A673 (cell line): ENCODE measurements around the gene KIAA0232. TPM values are rescaled to one million over a fixed set of nuclear protein-coding genes. Genes with fewer than 3 reads are reported as not detected.

Experiments
- BruUV-seq: library from RNA; stranded (reverse); fragments of 400-500 nt; replicated peaks from 2 replicates; lab custom pipeline; 2021; lab: Mats Ljungman, UMichigan
- CTCF ChIA-PET: fragments of 300-600 bp; sonication (Branson Sonifier 250); formaldehyde crosslinking; loops from one replicate; lab custom pipeline; 2022; ENCODE audit warnings: antibody characterized with exemption; lab: Charles Lee
- POLR2A ChIA-PET: fragments of 300-600 bp; sonication (Branson Sonifier 250); formaldehyde crosslinking; loops from one replicate; lab custom pipeline; 2022; ENCODE audit warnings: antibody characterized with exemption; ENCODE audit not compliant: low non-redundant PET; lab: Charles Lee
- DNase-seq: peaks from one replicate; pipeline ENCODE4 v3.0.0-alpha.2; 2015; ENCODE audit warnings: low spot score
- H3K27ac ChIP-seq: fragments of 200-600 bp; sonication (generic); 2 replicates; pipeline ENCODE4 v1.5.1; 2016; ENCODE audit warnings: mixed run types, low read depth, mild to moderate bottlenecking, mixed read lengths, antibody characterized with exemption, low read length; ENCODE audit not compliant: poor library complexity, severe bottlenecking
- H3K27me3 ChIP-seq: fragments of 200-600 bp; sonication (generic); replicated peaks from 2 replicates; pipeline ENCODE4 v1.6.1; 2017; ENCODE audit warnings: mixed run types, low read depth, mild to moderate bottlenecking, mixed read lengths, antibody characterized with exemption, low read length; ENCODE audit not compliant: insufficient read depth, poor library complexity
- H3K36me3 ChIP-seq: fragments of 200-600 bp; sonication (generic); 2 replicates; pipeline ENCODE4 v1.6.1; 2016; ENCODE audit warnings: mixed run types, mild to moderate bottlenecking, mixed read lengths, antibody characterized with exemption, low read length; ENCODE audit not compliant: insufficient read depth, poor library complexity, severe bottlenecking
- H3K4me1 ChIP-seq: fragments of 200-600 bp; sonication (generic); 2 replicates; pipeline ENCODE4 v1.6.1; 2017; ENCODE audit warnings: mixed run types, mild to moderate bottlenecking, mixed read lengths, antibody characterized with exemption, low read length; ENCODE audit not compliant: insufficient read depth, poor library complexity, severe bottlenecking
- H3K4me3 ChIP-seq: fragments of 200-600 bp; sonication (generic); 2 replicates; pipeline ENCODE4 v1.5.1; 2016; ENCODE audit warnings: low read depth, mixed run types, mild to moderate bottlenecking, mixed read lengths, low read length; ENCODE audit not compliant: poor library complexity, severe bottlenecking
- H3K9me3 ChIP-seq: fragments of 200-600 bp; sonication (generic); 2 replicates; pipeline ENCODE4 v1.6.1; 2016; ENCODE audit warnings: mixed run types, low read depth, mild to moderate bottlenecking, mixed read lengths, antibody characterized with exemption, low read length; ENCODE audit not compliant: poor library complexity, severe bottlenecking
- EZH2 ChIP-seq: fragments of 200-600 bp; sonication (generic); IDR thresholded peaks from 2 replicates; pipeline ENCODE4 v1.6.1; 2017; ENCODE audit warnings: borderline replicate concordance, low read depth, mild to moderate bottlenecking, mixed read lengths, antibody characterized with exemption, low read length; ENCODE audit not compliant: poor library complexity, severe bottlenecking
- intact Hi-C: fragments of 100-400 bp; cut with micrococcal nuclease; formaldehyde crosslinking; loops from one replicate; pipeline ENCODE4 v1.10.0; 2022; ENCODE audit not compliant: unreplicated experiment
- total RNA-seq: library from RNA; stranded (reverse); gene quantifications from 2 replicates; pipeline ENCODE4 v1.2.3, GENCODE V29; 2021
- TF ChIP-seq, protein P1 (sequence below): fragments of 300-800, 200-600 bp; sonication (generic); conservative IDR thresholded peaks from 2 replicates; pipeline ENCODE4 v1.5.1; 2017; ENCODE audit warnings: low read depth, mild to moderate bottlenecking, antibody characterized with exemption, low read length, moderate library complexity, mixed read lengths

The KIAA0232 gene
- total RNA-seq, 1 experiment from 2014 or later: 30.2 TPM

DNA sequence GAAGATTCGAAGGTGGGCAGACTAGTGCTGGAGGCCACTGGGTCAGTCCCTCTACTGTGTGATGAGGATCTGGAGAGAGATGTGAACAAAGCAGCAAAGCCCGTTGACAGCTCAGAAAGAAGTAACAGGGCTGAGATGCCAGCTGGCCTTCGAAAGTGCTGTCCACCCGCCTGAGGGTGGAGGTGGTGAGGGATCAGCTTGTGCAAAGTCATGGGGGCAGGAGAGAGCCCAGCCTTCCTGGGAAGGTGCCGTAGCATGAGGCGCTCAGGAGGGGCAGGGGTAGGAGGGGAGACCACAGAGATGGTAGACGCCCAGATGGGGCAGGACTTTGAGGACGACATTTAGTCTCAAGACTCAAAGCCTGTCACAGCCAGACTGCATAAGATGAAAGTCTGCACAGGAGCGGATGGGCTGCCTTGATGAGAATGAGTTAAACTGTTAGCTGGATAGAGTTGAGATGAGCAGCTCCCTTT, 146.8 kb downstream of the KIAA0232 start:
- no TSS peak for BruUV-seq
- DNase-seq: no peak
- H3K36me3 ChIP-seq: peaks cover 3% of the 10 kb centered on the region
- H3K4me1 ChIP-seq: peaks cover 7% of the 10 kb centered on the region
- intact Hi-C loops: no loop called here
- ChIA-PET POLR2A (no interaction called here), CTCF (no interaction called here)
- TF ChIP-seq EZH2: no peak
- TF ChIP-seq, protein P1, sequence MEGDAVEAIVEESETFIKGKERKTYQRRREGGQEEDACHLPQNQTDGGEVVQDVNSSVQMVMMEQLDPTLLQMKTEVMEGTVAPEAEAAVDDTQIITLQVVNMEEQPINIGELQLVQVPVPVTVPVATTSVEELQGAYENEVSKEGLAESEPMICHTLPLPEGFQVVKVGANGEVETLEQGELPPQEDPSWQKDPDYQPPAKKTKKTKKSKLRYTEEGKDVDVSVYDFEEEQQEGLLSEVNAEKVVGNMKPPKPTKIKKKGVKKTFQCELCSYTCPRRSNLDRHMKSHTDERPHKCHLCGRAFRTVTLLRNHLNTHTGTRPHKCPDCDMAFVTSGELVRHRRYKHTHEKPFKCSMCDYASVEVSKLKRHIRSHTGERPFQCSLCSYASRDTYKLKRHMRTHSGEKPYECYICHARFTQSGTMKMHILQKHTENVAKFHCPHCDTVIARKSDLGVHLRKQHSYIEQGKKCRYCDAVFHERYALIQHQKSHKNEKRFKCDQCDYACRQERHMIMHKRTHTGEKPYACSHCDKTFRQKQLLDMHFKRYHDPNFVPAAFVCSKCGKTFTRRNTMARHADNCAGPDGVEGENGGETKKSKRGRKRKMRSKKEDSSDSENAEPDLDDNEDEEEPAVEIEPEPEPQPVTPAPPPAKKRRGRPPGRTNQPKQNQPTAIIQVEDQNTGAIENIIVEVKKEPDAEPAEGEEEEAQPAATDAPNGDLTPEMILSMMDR: no peak
- H3K9me3 ChIP-seq: no peaks in the 10 kb centered on the region
- no peak overlapping the region for H3K4me3 ChIP-seq
- no peaks in the 10 kb centered on the region for H3K27me3 ChIP-seq
- no peak overlapping the region for H3K27ac ChIP-seq

DNA sequence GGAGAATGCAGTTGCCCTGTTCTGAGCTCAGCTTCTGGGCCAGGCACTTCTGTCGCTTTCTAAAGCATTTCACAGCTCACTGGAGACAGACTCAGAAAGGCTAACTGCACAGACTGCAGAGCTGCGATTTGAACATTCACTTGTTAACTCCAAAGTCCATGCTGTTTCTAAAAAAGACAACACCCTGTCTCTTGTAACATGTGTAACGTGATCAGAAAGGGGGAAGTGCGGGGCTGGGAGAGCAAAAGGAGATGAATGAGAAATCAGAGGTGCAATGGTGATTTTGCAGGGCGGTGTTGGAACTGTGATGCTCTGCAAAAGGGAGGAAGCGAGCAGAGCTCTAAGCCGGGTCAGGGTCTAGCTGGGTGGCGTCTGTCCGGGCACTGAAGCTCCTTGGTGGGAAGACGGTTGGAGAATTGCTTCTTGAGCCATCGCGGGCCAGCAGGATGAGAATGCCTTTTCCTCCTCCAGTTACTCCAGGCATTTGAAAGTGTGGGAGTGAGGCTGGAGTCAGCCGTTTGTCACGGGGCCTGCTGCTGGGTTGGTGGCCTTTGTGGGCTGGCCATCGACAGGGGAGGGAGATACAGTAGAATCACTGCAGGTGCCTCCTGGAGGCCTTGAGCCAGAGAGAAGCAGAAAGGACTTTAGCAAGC, 147.4 kb downstream of the KIAA0232 start:
- TF ChIP-seq, protein P1: no peak
- TF ChIP-seq EZH2: no peak
- Histone ChIP-seq H3K4me1 (peaks cover 7% of the 10 kb centered on the region), H3K27ac (no peak overlapping the region), H3K36me3 (no peaks in the 10 kb centered on the region), H3K4me3 (no peak overlapping the region), H3K9me3 (no peaks in the 10 kb centered on the region), H3K27me3 (no peaks in the 10 kb centered on the region)
- POLR2A ChIA-PET: no interaction called here
- CTCF ChIA-PET: no interaction called here
- BruUV-seq: no TSS peak
- DNase-seq: no peak
- intact Hi-C loops: no loop called here

DNA sequence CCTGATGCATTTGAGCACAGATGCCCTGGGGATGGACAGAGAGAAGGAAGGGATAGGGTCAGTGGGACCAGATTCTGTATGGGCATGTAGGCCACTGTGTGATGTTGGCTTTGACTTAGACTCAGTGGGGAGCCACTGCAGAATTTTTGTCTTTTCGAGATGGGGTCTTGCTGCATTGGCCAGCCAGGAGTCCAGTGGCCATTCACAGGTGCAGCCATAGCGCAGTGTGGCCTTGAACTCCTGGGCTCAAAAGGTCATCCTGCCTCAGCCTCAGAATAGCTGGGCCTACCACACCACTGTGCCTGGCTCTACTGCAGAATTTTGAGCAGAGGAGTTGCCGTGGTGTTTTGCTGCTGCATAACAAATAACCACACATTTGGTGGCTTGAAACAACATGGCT, 149.9 kb downstream of the KIAA0232 start:
- TF ChIP-seq, protein P1: no peak
- no peak for TF ChIP-seq EZH2
- CTCF ChIA-PET: no interaction called here
- Histone ChIP-seq H3K27me3 (no peaks in the 10 kb centered on the region), H3K4me3 (no peak overlapping the region), H3K9me3 (no peaks in the 10 kb centered on the region), H3K36me3 (no peaks in the 10 kb centered on the region), H3K27ac (no peak overlapping the region), H3K4me1 (no peaks in the 10 kb centered on the region)
- POLR2A ChIA-PET: no interaction called here
- intact Hi-C loops: no loop called here
- DNase-seq: no peak
- no TSS peak for BruUV-seq
